ENCODE results near the gene GDPD3. TPM values are rescaled to one million over a fixed set of nuclear protein-coding genes. Genes with fewer than 3 reads are reported as not detected.
A peak's percentile ranks its signal among the peaks of the same experiment; 100 is the strongest.

Gene GDPD3
- total and polyA plus RNA-seq, 2 of the 13 experiments (the other 11 are each of a cell fraction or from before 2014, with no cell fraction given), result 18.7 to 20.6 TPM

DNA sequence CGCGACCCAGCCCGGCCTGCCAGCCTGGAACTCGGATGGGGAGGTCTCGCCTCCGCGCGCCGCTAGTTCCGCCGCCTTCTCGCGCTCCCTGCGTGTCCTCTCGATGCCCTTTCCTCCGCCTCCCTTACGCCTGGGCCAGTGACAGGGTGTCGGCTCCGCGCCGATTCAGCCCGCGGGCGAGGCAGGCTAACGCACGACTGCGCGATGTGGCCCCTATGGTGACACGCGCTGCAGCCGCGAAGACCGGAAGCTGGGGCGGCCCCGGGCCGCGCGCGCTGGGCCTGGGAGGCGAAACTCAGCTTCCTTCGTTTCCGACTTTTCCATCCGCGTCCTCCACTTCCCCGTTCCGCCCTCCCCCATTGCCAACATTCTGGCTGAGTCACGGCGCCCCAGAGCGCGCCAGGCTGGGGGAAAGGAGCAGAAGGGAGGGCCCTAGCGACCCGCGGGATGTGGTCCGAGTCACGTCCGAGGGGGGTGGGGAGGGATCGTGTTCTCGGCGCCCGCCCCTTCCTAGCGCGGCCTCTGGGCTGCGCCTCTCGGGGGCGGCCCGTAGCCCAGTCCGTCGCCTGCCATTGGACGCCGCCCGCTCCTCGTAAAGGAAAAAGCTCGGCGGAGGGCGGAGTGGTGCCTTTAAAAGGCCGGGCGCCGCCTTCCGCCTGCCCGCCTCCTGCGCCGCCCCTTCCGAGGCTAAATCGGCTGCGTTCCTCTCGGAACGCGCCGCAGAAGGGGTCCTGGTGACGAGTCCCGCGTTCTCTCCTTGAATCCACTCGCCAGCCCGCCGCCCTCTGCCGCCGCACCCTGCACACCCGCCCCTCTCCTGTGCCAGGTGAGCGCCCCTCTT lies 48.0 kb downstream of the GDPD3 start, which contains the start of gene ALDOA (continued):
- TF ChIP-seq KLF9 (CRISPR knock-in tag; IDR thresholded peaks at IDR 0.05; ENCODE audit: low read depth) (no peak; the same call in 1 of the 2 replicates), IRF2 (CRISPR knock-in tag; IDR thresholded peaks at IDR 0.05) (peak; percentile 77), PITX1 (CRISPR knock-in tag; IDR thresholded peaks at IDR 0.05) (peak; percentile 76), SSRP1 (CRISPR knock-in tag; IDR thresholded peaks at IDR 0.05) (no peak; the same call in 1 of the 2 replicates), ZNF781 (CRISPR knock-in tag; IDR thresholded peaks at IDR 0.05; ENCODE audit: borderline replicate concordance, not compliant biosample characterization) (peak; percentile 90), BCL6 (CRISPR knock-in tag; IDR thresholded peaks at IDR 0.05) (peak; percentile 67; the same call in 1 of the 2 replicates), ZNF570 (CRISPR knock-in tag; IDR thresholded peaks at IDR 0.05; ENCODE audit: borderline replicate concordance) (0 out of 2 replicates have a peak, but pooled peaks have one; percentile 21), ETV5 (CRISPR knock-in tag; IDR thresholded peaks at IDR 0.05; ENCODE audit: borderline replicate concordance) (peak; percentile 97), MXD4 (CRISPR knock-in tag; IDR thresholded peaks at IDR 0.05) (peak; percentile 91), SATB2 (CRISPR knock-in tag; IDR thresholded peaks at IDR 0.05) (0 out of 2 replicates have a peak, but pooled peaks have one; percentile 20), ATF1 (CRISPR knock-in tag; IDR thresholded peaks at IDR 0.05) (peak; percentile 61; the same call in 1 of the 2 replicates), ZNF878 (CRISPR knock-in tag; IDR thresholded peaks at IDR 0.05) (peak; percentile 92), ZNF572 (CRISPR knock-in tag; IDR thresholded peaks at IDR 0.05) (peak; percentile 100), HCFC1 (IDR thresholded peaks at IDR 0.05; ENCODE audit: low read depth, low read length) (0 out of 2 replicates have a peak, but pooled peaks have one; percentile 39), ZSCAN9 (CRISPR knock-in tag; IDR thresholded peaks at IDR 0.05; ENCODE audit: borderline replicate concordance) (peak; percentile 65)
- TF ChIP-seq, protein P1, sequence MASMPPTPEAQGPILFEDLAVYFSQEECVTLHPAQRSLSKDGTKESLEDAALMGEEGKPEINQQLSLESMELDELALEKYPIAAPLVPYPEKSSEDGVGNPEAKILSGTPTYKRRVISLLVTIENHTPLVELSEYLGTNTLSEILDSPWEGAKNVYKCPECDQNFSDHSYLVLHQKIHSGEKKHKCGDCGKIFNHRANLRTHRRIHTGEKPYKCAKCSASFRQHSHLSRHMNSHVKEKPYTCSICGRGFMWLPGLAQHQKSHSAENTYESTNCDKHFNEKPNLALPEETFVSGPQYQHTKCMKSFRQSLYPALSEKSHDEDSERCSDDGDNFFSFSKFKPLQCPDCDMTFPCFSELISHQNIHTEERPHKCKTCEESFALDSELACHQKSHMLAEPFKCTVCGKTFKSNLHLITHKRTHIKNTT (CRISPR knock-in tag; IDR thresholded peaks at IDR 0.05), result no peak
- TF ChIP-seq, protein P2, sequence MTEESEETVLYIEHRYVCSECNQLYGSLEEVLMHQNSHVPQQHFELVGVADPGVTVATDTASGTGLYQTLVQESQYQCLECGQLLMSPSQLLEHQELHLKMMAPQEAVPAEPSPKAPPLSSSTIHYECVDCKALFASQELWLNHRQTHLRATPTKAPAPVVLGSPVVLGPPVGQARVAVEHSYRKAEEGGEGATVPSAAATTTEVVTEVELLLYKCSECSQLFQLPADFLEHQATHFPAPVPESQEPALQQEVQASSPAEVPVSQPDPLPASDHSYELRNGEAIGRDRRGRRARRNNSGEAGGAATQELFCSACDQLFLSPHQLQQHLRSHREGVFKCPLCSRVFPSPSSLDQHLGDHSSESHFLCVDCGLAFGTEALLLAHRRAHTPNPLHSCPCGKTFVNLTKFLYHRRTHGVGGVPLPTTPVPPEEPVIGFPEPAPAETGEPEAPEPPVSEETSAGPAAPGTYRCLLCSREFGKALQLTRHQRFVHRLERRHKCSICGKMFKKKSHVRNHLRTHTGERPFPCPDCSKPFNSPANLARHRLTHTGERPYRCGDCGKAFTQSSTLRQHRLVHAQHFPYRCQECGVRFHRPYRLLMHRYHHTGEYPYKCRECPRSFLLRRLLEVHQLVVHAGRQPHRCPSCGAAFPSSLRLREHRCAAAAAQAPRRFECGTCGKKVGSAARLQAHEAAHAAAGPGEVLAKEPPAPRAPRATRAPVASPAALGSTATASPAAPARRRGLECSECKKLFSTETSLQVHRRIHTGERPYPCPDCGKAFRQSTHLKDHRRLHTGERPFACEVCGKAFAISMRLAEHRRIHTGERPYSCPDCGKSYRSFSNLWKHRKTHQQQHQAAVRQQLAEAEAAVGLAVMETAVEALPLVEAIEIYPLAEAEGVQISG (CRISPR knock-in tag; IDR thresholded peaks at IDR 0.05), result peak; percentile 87
- TF ChIP-seq, protein P3, sequence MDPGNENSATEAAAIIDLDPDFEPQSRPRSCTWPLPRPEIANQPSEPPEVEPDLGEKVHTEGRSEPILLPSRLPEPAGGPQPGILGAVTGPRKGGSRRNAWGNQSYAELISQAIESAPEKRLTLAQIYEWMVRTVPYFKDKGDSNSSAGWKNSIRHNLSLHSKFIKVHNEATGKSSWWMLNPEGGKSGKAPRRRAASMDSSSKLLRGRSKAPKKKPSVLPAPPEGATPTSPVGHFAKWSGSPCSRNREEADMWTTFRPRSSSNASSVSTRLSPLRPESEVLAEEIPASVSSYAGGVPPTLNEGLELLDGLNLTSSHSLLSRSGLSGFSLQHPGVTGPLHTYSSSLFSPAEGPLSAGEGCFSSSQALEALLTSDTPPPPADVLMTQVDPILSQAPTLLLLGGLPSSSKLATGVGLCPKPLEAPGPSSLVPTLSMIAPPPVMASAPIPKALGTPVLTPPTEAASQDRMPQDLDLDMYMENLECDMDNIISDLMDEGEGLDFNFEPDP (CRISPR knock-in tag; conservative IDR thresholded peaks at IDR 0.05), result no peak
- TF ChIP-seq, protein P4, sequence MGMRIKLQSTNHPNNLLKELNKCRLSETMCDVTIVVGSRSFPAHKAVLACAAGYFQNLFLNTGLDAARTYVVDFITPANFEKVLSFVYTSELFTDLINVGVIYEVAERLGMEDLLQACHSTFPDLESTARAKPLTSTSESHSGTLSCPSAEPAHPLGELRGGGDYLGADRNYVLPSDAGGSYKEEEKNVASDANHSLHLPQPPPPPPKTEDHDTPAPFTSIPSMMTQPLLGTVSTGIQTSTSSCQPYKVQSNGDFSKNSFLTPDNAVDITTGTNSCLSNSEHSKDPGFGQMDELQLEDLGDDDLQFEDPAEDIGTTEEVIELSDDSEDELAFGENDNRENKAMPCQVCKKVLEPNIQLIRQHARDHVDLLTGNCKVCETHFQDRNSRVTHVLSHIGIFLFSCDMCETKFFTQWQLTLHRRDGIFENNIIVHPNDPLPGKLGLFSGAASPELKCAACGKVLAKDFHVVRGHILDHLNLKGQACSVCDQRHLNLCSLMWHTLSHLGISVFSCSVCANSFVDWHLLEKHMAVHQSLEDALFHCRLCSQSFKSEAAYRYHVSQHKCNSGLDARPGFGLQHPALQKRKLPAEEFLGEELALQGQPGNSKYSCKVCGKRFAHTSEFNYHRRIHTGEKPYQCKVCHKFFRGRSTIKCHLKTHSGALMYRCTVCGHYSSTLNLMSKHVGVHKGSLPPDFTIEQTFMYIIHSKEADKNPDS (CRISPR knock-in tag; IDR thresholded peaks at IDR 0.05), result peak; percentile 96; the same call in 1 of the 2 replicates
- TF ChIP-seq, protein P5, sequence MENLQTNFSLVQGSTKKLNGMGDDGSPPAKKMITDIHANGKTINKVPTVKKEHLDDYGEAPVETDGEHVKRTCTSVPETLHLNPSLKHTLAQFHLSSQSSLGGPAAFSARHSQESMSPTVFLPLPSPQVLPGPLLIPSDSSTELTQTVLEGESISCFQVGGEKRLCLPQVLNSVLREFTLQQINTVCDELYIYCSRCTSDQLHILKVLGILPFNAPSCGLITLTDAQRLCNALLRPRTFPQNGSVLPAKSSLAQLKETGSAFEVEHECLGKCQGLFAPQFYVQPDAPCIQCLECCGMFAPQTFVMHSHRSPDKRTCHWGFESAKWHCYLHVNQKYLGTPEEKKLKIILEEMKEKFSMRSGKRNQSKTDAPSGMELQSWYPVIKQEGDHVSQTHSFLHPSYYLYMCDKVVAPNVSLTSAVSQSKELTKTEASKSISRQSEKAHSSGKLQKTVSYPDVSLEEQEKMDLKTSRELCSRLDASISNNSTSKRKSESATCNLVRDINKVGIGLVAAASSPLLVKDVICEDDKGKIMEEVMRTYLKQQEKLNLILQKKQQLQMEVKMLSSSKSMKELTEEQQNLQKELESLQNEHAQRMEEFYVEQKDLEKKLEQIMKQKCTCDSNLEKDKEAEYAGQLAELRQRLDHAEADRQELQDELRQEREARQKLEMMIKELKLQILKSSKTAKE (CRISPR knock-in tag; IDR thresholded peaks at IDR 0.05; ENCODE audit: borderline replicate concordance), result peak; percentile 90

All from HepG2 (cell line).